ENCODE data around the gene OR2T4. TPM values are rescaled to one million over a fixed set of nuclear protein-coding genes. Genes with fewer than 3 reads are reported as not detected.

Gene OR2T4
- polyA plus RNA-seq, 2 of the 4 experiments (the other 2 are of a cell fraction): not detected

DNA sequence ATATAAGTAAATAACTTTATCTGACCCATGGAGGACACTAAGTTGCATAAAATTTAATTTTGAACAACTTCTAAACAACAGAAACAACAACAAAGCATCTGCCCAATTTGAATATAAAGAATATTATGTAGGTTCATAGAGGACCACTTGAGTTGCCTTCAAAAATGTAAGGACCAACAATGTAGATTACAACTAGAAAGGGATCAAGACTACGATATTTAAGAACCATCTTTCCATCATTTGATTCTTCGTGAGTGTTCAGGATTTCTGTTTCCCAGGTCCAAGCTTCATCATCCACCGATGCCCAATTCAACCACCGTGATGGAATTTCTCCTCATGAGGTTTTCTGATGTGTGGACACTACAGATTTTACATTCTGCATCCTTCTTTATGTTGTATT is 13.0 kb upstream of the OR2T4 start, which contains the start of gene OR14C36:
Gene OR14C36, plus strand, starts transcription at position 301 of the 400 bp plus-strand sequence. Its CDS starts 0 bp downstream, at position 301.
- no peaks in the 10 kb centered on the region for H3K4me1 ChIP-seq
- H3K9me3 ChIP-seq: no peaks in the 10 kb centered on the region
- no peak within 1 kb of the TSS for H3K4me3 ChIP-seq
- ATAC-seq (no peak), DNase-seq (ENCODE audit: low read depth in 1 of 2, low spot score in 1 of 2) (no peak), FAIRE-seq (no peak)
- POLR2A ChIA-PET: no interaction called here
- CTCF ChIA-PET: no interaction called here
- no peak within 1 kb of the TSS for H3K4me2 ChIP-seq
- no peak for TF ChIP-seq JUNB (IDR thresholded peaks at IDR 0.05)
- TF ChIP-seq E2F6 (IDR thresholded peaks at IDR 0.05; ENCODE audit: borderline replicate concordance, low read depth): no peak
- TF ChIP-seq HMGXB4 (CRISPR knock-in tag; IDR thresholded peaks at IDR 0.05; ENCODE audit: borderline replicate concordance): no peak
- WGBS (ENCODE audit: missing lambda C conversion rate): under 1% methylated on average over 4 of the region's 4 CpGs
- no peak within 1 kb of the TSS for H3K27ac ChIP-seq

DNA sequence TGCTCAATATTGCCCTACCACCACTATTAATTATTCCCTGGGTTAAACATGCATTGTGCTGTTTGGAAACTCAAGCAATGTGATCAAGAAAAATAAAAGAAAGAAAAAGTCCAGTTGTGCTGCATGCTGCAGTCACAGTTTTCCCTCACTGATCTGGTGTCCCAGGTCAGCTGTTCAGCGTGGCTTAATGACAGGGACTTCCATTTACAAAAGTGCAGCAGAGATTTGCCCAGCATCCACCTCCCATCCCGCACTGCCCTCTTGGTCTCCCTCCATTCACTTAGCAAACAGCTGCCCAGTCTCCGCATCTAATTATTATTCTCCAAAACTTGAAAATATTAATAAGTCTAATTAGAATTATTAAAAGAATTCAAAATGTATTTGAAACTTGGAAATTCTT is 2.0 kb upstream of the OR2T4 start:
- FAIRE-seq (no peak), ATAC-seq (no peak), DNase-seq (ENCODE audit: low read depth in 1 of 2, low spot score in 1 of 2) (no peak)
- POLR2A ChIA-PET: no interaction called here
- no peak overlapping the region for H3K4me3 ChIP-seq
- H3K27ac ChIP-seq: no peak overlapping the region
- no peak overlapping the region for H3K4me2 ChIP-seq
- no peaks in the 10 kb centered on the region for H3K4me1 ChIP-seq
- 3% methylated on average over 3 of the region's 3 CpGs for WGBS (ENCODE audit: missing lambda C conversion rate)
- CTCF ChIA-PET: no interaction called here
- TF ChIP-seq SREBF2 (IDR thresholded peaks at IDR 0.05) (no peak), JUN (IDR thresholded peaks at IDR 0.05) (no peak), KDM5A (IDR thresholded peaks at IDR 0.05) (no peak), PHF8 (IDR thresholded peaks at IDR 0.05; ENCODE audit: borderline replicate concordance, low read depth) (no peak), RCOR1 (IDR thresholded peaks at IDR 0.05; ENCODE audit: low read depth, low read length) (no peak), CBX2 (IDR thresholded peaks at IDR 0.05; ENCODE audit: borderline replicate concordance, low read depth) (no peak), HEYL (CRISPR knock-in tag; IDR thresholded peaks at IDR 0.05) (no peak), NR3C1 (IDR thresholded peaks at IDR 0.05) (no peak), CHD2 (IDR thresholded peaks at IDR 0.05; ENCODE audit: low read length, partially characterized antibody) (no peak), MAFK (IDR thresholded peaks at IDR 0.05; ENCODE audit: partially characterized antibody) (no peak), RAD21 (conservative IDR thresholded peaks at IDR 0.05 in 1 of 2, IDR thresholded peaks at IDR 0.05 in 1 of 2) (no peak), HDAC2 (IDR thresholded peaks at IDR 0.05) (no peak)
- TF ChIP-seq, protein P1, sequence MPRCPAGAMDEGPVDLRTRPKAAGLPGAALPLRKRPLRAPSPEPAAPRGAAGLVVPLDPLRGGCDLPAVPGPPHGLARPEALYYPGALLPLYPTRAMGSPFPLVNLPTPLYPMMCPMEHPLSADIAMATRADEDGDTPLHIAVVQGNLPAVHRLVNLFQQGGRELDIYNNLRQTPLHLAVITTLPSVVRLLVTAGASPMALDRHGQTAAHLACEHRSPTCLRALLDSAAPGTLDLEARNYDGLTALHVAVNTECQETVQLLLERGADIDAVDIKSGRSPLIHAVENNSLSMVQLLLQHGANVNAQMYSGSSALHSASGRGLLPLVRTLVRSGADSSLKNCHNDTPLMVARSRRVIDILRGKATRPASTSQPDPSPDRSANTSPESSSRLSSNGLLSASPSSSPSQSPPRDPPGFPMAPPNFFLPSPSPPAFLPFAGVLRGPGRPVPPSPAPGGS (IDR thresholded peaks at IDR 0.05): no peak
- H3K9me3 ChIP-seq: no peaks in the 10 kb centered on the region

GRCh38 chr1:248366609-248367008 is 5.1 kb downstream of the OR2T4 start:
- Histone ChIP-seq H3K27ac (no peak overlapping the region), H3K9me3 (peaks cover 5% of the 10 kb centered on the region; the same call in 1 of the 3 replicates), H3K4me1 (no peaks in the 10 kb centered on the region), H3K4me3 (no peak overlapping the region), H3K4me2 (no peak overlapping the region)
- CTCF ChIA-PET: no interaction called here
- no peak for ATAC-seq
- FAIRE-seq: no peak
- POLR2A ChIA-PET: no interaction called here
- DNase-seq (ENCODE audit: low read depth in 1 of 2, low spot score in 1 of 2): no peak
- TF ChIP-seq E2F6 (IDR thresholded peaks at IDR 0.05; ENCODE audit: borderline replicate concordance, low read depth): no peak
- no peak for TF ChIP-seq JUN (IDR thresholded peaks at IDR 0.05)
- TF ChIP-seq NPAS2 (CRISPR knock-in tag; IDR thresholded peaks at IDR 0.05; ENCODE audit: borderline replicate concordance): no peak
- TF ChIP-seq HMGXB4 (CRISPR knock-in tag; IDR thresholded peaks at IDR 0.05; ENCODE audit: borderline replicate concordance): no peak
- no peak for TF ChIP-seq MAX (IDR thresholded peaks at IDR 0.05)
- no peak for TF ChIP-seq ZC3H11A (IDR thresholded peaks at IDR 0.05)
- TF ChIP-seq, protein P2, sequence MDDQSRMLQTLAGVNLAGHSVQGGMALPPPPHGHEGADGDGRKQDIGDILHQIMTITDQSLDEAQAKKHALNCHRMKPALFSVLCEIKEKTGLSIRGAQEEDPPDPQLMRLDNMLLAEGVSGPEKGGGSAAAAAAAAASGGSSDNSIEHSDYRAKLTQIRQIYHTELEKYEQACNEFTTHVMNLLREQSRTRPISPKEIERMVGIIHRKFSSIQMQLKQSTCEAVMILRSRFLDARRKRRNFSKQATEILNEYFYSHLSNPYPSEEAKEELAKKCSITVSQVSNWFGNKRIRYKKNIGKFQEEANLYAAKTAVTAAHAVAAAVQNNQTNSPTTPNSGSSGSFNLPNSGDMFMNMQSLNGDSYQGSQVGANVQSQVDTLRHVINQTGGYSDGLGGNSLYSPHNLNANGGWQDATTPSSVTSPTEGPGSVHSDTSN (IDR thresholded peaks at IDR 0.05): no peak
- no peak for TF ChIP-seq SMC3 (IDR thresholded peaks at IDR 0.05)
- TF ChIP-seq ATOH8 (CRISPR knock-in tag; IDR thresholded peaks at IDR 0.05; ENCODE audit: low read depth): no peak
- no peak for TF ChIP-seq POLR2AphosphoS2 (conservative IDR thresholded peaks at IDR 0.05; ENCODE audit: low read length)
- TF ChIP-seq MYC (IDR thresholded peaks at IDR 0.05; ENCODE audit: borderline replicate concordance, low read length): no peak
- TF ChIP-seq TP53 (CRISPR knock-in tag; IDR thresholded peaks at IDR 0.05): no peak
- no peak for TF ChIP-seq ZFP36 (IDR thresholded peaks at IDR 0.05; ENCODE audit: borderline replicate concordance, partially characterized antibody)
- no peak for TF ChIP-seq EHMT2 (IDR thresholded peaks at IDR 0.05; ENCODE audit: low read depth)

All from A549 (cell line).